NCI-H2227 (cell line): ENCODE measurements around the gene FANCM.

ENCODE experiments used
- DNase-seq: peaks from one replicate; lab custom pipeline; 2025; ENCODE audit not compliant: unreplicated experiment; lab: John Stamatoyannopoulos, UW

The FANCM gene

DNA sequence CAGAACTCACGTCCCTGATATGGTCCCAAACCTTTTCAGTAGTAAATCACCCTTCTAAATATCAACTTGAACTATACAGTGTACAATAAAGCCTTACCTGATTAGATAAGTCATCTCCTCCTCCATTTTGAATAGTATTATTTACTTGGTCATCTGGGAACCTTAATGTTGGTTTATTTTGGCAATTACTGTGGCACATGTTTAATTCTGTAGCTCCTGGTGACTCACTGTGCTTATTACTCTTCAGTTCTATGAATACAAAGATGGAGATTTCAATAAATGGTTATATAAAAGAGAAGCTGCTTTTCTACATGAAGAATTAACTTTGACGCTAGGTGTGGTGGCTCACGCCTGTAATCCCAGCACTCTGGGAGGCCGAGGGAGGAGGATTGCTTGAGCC, 91.8 kb downstream of the FANCM start:
- no peak for DNase-seq

DNA sequence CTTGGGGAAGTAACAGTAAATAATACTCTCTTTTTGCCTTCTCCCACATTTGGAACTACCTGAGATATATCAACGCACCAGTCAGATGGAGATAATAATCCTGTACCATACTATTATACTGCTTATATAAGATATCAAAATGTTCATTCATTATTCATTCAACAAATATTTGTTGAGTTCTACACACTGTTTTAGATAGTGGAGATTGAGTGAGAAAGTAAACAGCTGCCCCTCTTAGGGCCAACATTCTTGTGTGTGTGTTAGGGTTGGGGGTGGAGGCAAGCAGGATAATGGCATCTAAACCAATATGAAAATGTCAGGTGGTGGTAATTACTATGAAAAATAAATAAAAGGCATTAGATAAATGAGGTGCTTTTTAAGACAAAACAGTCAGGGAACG, 103.3 kb downstream of the FANCM start:
- no peak for DNase-seq

DNA sequence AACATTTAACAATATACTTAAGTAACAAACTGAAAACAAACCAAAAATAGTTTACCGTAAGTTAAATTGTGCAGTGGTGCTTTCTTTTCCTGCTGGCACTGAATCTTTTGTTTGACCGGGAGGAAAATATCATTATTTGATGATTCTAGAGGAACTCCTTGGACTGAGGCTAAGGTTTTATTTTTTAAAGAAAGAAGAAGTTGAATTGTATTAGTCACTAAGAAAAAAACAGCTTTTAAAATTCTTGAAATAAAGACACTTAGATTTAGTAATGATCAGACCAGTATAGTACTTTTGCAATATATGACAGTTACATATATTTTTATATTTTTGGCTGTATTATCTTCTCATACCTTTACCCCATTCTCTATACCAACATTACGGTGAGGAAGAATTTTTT, 107.0 kb downstream of the FANCM start:
- no peak for DNase-seq

DNA sequence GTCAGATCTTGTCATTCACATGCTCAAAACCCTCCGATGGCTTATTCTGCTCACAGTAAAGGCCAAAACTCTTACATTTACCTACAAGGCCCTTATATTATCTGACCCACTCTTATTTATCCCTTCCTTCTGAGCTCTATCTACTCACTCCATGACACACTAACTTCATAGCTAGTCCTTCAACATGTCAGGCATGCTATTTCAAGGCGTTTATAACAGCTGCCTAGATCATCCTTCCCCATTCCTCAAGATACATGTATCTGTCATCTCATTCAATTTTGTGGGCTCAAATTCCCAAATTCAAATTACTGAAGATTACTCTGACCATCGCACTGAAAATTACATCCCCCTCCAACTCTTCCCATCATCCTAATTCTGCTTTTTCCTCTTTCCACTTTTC, 110.4 kb downstream of the FANCM start:
- DNase-seq, result no peak

DNA sequence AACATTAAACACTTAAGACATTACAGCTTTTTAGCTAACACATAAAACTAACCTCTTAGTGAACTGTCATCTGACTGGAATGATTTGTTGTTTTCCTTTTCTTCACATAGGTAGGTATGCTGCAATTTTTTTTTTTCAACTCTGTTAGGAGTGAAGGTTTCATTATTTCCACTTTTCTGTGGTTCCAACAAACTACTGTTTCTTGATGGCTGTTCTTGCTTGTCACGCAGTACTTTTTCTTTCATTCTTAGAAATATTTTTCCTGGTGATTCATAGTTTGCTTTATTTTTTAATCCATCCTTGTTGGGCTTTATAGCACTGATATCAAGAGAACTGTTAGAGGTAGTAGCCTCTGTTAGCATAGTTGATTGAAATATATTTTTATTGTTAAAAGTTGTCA, 111.0 kb downstream of the FANCM start:
- no peak for DNase-seq

DNA sequence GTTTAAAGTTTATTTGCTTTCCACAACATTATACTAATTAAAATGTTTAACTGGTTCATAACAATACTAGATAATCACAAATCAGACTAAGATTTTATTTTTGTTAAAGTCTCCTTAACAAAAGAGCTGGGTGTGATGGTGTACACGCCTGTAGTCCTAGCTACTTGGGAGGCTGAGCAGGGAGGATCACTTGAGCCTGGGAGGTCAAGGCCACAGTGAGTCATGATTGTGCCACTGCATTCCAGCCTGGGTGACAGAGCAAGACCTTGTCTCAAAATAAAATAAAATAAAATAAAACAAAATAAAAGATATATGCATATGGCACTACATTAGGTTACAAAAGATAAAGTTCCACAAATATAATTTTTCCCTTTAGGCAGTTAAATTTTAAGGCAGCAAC, 111.7 kb downstream of the FANCM start:
- no peak for DNase-seq

DNA sequence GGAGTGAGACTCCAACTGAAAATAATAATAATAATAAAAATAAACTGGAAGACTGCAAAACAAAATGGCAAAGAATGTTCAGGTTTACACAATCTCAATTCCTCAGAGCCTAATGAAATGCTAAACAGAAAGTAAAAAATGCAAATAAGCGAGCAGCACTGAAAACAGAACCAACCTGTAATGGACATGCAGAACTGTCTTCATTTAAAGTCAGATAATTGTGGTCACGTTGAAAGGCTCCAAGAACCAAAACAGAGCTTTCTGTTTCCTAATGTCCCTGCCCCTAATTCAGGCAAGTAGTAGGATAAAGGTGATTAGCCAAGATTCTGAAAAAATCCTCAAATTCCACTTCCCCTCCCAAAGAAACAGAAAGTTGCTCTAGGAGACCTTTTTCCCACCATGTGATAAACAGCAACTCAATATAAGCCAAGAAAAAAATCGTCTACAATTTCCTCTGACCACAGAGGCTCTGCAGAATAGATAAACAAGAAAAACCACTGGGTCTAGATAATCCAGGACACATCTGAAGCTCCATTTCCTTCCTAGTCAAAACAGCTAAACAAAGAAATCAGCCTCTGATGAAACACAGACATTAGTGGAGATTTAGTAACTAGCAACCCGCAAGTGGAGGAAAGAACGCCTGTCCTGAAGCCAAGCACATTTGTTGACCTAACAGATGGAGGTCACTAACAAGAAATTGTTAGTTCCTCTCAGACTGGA, 114.3 kb downstream of the FANCM start:
- no peak for DNase-seq
